GM23338 (cell line): ENCODE data around the gene DCUN1D4. TPM values are rescaled to one million over a fixed set of nuclear protein-coding genes. Genes with fewer than 3 reads are reported as not detected.

Experiments used
- ATAC-seq: fragments of 200-7000 bp; cut with Tn5 transposase; 3 replicates; pipeline ENCODE4 v1.9.1; 2020
- DNase-seq: peaks from one replicate; pipeline ENCODE4 v3.0.0-alpha.2; 2015; ENCODE audit warnings: low spot score
- H2AFZ ChIP-seq: fragments of 200-600 bp; sonication (generic); 2 replicates; pipeline ENCODE4 v1.8.0; 2016; ENCODE audit warnings: antibody characterized with exemption, mild to moderate bottlenecking, moderate library complexity
- H3F3A ChIP-seq: fragments of 200-600 bp; sonication (generic); replicated peaks from 2 replicates; pipeline ENCODE4 v1.8.0; 2017; ENCODE audit warnings: antibody characterized with exemption, mixed run types, low read depth
- H3K27ac ChIP-seq: fragments of 200-600 bp; sonication (generic); 2 replicates; pipeline ENCODE4 v1.6.1; 2016; ENCODE audit warnings: low read depth
- H3K27me3 ChIP-seq: fragments of 200-600 bp; sonication (generic); 2 replicates; pipeline ENCODE4 v1.8.0; 2016; ENCODE audit warnings: mild to moderate bottlenecking, mixed run types, moderate library complexity; ENCODE audit not compliant: insufficient read depth
- H3K36me3 ChIP-seq: fragments of 200-600 bp; sonication (generic); 2 replicates; pipeline ENCODE4 v1.8.0; 2016; ENCODE audit warnings: mild to moderate bottlenecking; ENCODE audit not compliant: insufficient read depth
- H3K4me1 ChIP-seq: fragments of 200-600 bp; sonication (generic); 2 replicates; pipeline ENCODE4 v1.8.0; 2016; ENCODE audit warnings: mild to moderate bottlenecking, moderate library complexity; ENCODE audit not compliant: insufficient read depth
- H3K4me2 ChIP-seq: fragments of 200-600 bp; sonication (generic); 2 replicates; pipeline ENCODE4 v1.7.1; 2017; ENCODE audit warnings: mixed run types
- H3K4me3 ChIP-seq: fragments of 200-600 bp; sonication (generic); 2 replicates; pipeline ENCODE4 v1.6.1; 2016; ENCODE audit warnings: mixed run types
- H3K79me2 ChIP-seq: fragments of 200-600 bp; sonication (generic); replicated peaks from 2 replicates; pipeline ENCODE4 v1.8.0; 2017; ENCODE audit warnings: mild to moderate bottlenecking; ENCODE audit not compliant: insufficient read depth
- H3K9me2 ChIP-seq: fragments of 200-600 bp; sonication (generic); 2 replicates; pipeline ENCODE4 v1.8.0; 2017; ENCODE audit not compliant: insufficient read depth
- H4K20me1 ChIP-seq: fragments of 200-600 bp; sonication (generic); replicated peaks from 2 replicates; pipeline ENCODE4 v1.8.0; 2017; ENCODE audit warnings: mild to moderate bottlenecking; ENCODE audit not compliant: insufficient read depth
- H3K27ac Mint-ChIP-seq: 2 replicates; pipeline ENCODE4 v1.8.0; 2020; ENCODE audit warnings: inconsistent platforms, mild to moderate bottlenecking, moderate library complexity, mixed read lengths
- H3K27me3 Mint-ChIP-seq: 3 replicates; pipeline ENCODE4 v1.8.0; 2022; ENCODE audit warnings: low read depth, mild to moderate bottlenecking, moderate library complexity, mixed read lengths, inconsistent platforms; ENCODE audit not compliant: insufficient read depth, poor library complexity
- H3K36me3 Mint-ChIP-seq: 3 replicates; pipeline ENCODE4 v1.8.0; 2021; ENCODE audit warnings: low read depth, mild to moderate bottlenecking, inconsistent platforms, moderate library complexity, mixed read lengths
- H3K4me1 Mint-ChIP-seq: 3 replicates; pipeline ENCODE4 v1.8.0; 2020; ENCODE audit warnings: mild to moderate bottlenecking, inconsistent platforms, mixed read lengths
- H3K4me3 Mint-ChIP-seq: 3 replicates; pipeline ENCODE4 v1.8.0; 2021; ENCODE audit warnings: moderate library complexity, mild to moderate bottlenecking, inconsistent platforms, mixed read lengths
- H3K9me3 Mint-ChIP-seq: 3 replicates; pipeline ENCODE4 v1.8.0; 2020; ENCODE audit warnings: moderate library complexity, mild to moderate bottlenecking, inconsistent platforms, mixed read lengths
- CREB1 ChIP-seq: fragments of 250-450 bp; sonication (Bioruptor Pico); IDR thresholded peaks from 2 replicates; pipeline ENCODE4 v1.5.0; 2020; ENCODE audit warnings: low read depth, mild to moderate bottlenecking, moderate library complexity
- NANOG ChIP-seq: IDR thresholded peaks from 2 replicates; pipeline ENCODE4 v1.6.1; 2016; ENCODE audit warnings: antibody characterized with exemption, borderline replicate concordance
- ZNF462 ChIP-seq: fragments of 250-450 bp; sonication (Bioruptor Pico); IDR thresholded peaks from 2 replicates; pipeline ENCODE4 v1.5.0; 2020; ENCODE audit warnings: mild to moderate bottlenecking, moderate library complexity
- polyA plus RNA-seq: library from polyadenylated mRNA; unstranded; fragments of >200 nt; fragmentation: Nextera tagmentation; extraction: Ambion mirVana; gene quantifications from 2 replicates; pipeline ENCODE4 v1.2.1, GENCODE V29; 2016
- total RNA-seq: library from RNA; depleted of rRNA; stranded (reverse); fragments of >200 nt; shearing (Covaris generic); gene quantifications from 2 replicates; pipeline ENCODE4 v1.2.3, GENCODE V29; 2014

The DCUN1D4 gene
- total and polyA plus RNA-seq, 2 experiments from 2014 or later, result 26.1 to 54.8 TPM

- no peaks in the 10 kb centered on the region for H3F3A ChIP-seq
Observed at GRCh38 chr4:51878431-51878830, 35.5 kb downstream of the DCUN1D4 start.

More at GRCh38 chr4:51878431-51878830, 35.5 kb downstream of the DCUN1D4 start:
- Histone ChIP-seq H3K27ac (no peak overlapping the region), H3K36me3 (peaks cover 43% of the 10 kb centered on the region), H3K9me2 (no peaks in the 10 kb centered on the region), H3K4me3 (no peak overlapping the region), H4K20me1 (peaks cover 14% of the 10 kb centered on the region), H2AFZ (no peak overlapping the region), H3K4me2 (no peak overlapping the region), H3K79me2 (no peaks in the 10 kb centered on the region), H3K27me3 (no peaks in the 10 kb centered on the region), H3K4me1 (0 out of 2 replicates have a peak, but pooled peaks cover 3% of the 10 kb centered on the region)
- DNase-seq (no peak), ATAC-seq (no peak)
- Mint-ChIP-seq H3K36me3 (peaks cover 69% of the 10 kb centered on the region), H3K27ac (no peak overlapping the region), H3K27me3 (no peaks in the 10 kb centered on the region), H3K9me3 (no peaks in the 10 kb centered on the region), H3K4me3 (no peak overlapping the region), H3K4me1 (peaks cover 5% of the 10 kb centered on the region; the same call in 2 of the 3 replicates)
- no peak for TF ChIP-seq ZNF462 (CRISPR knock-in tag)
- TF ChIP-seq CREB1 (CRISPR knock-in tag), result no peak
- TF ChIP-seq NANOG, result no peak
